H1 (cell line): Measurements from ENCODE around the gene SSPN. TPM values are rescaled to one million over a fixed set of nuclear protein-coding genes. Genes with fewer than 3 reads are reported as not detected.

Experiments used
- ATF2 ChIP-seq: IDR thresholded peaks from 2 replicates; pipeline ENCODE4 v1.6.1; 2012; ENCODE audit warnings: low read length, inconsistent platforms
- BACH1 ChIP-seq: IDR thresholded peaks from 2 replicates; pipeline ENCODE4 v1.6.1; 2012; ENCODE audit warnings: low read length, improper control_type of control experiment
- CEBPB ChIP-seq: IDR thresholded peaks from 2 replicates; pipeline ENCODE4 v1.6.1; 2012; ENCODE audit warnings: low read depth, low read length
- CHD7 ChIP-seq: fragments of 300-600 bp; sonication (generic); IDR thresholded peaks from 2 replicates; pipeline ENCODE4 v1.7.1; 2012; ENCODE audit warnings: low read length, moderate library complexity, mild to moderate bottlenecking, inconsistent platforms; ENCODE audit not compliant: insufficient replicate concordance
- EP300 ChIP-seq, 2 experiments: IDR thresholded peaks; 1 replicate in 1 of 2; 2 replicates in 1 of 2; pipeline ENCODE4 v1.6.1; 2011 to 2012; ENCODE audit warnings: low read depth in 2 of 2, low read length in 2 of 2, mild to moderate bottlenecking in 2 of 2, borderline replicate concordance in 1 of 2, inconsistent platforms in 1 of 2, moderate library complexity in 1 of 2
- GABPA ChIP-seq: IDR thresholded peaks from 2 replicates; pipeline ENCODE4 v1.6.1; 2011; ENCODE audit warnings: mild to moderate bottlenecking, low read length, moderate library complexity, borderline replicate concordance; ENCODE audit not compliant: insufficient read depth
- KDM1A ChIP-seq: fragments of 200-600, 300-600 bp; sonication (generic); IDR thresholded peaks from 2 replicates; pipeline ENCODE4 v1.7.1; 2016; ENCODE audit warnings: mild to moderate bottlenecking, low read length, borderline replicate concordance
- SP1 ChIP-seq: IDR thresholded peaks from 2 replicates; pipeline ENCODE4 v1.6.1; 2011; ENCODE audit warnings: low read depth, low read length
- TEAD4 ChIP-seq: IDR thresholded peaks from 2 replicates; pipeline ENCODE4 v1.6.1; 2012; ENCODE audit warnings: low read depth, low read length, inconsistent platforms, mixed read lengths
- polyA plus RNA-seq, 7 experiments: library from polyadenylated mRNA; depleted of rRNA in 3 of 7; stranded (reverse) in 5 of 7; unstranded in 2 of 7; fragments of >200 nt in 5 of 7; fragments of 200-250 nt in 2 of 7; gene quantifications; 1 replicate in 5 of 7; 2 replicates in 1 of 7; 4 replicates in 1 of 7; pipeline versions ENCODE4 v1.2.1 to v1.2.3, GENCODE V29; 2011 to 2013; ENCODE audit warnings: missing spikeins in 2 of 7, mixed read lengths in 2 of 7
- total RNA-seq: library from RNA; stranded (reverse); fragmentation: NEBNext Ultra II Directional; extraction: Animal tissue kit (Norgen Biotek cat#: 25700); gene quantifications from 2 replicates; pipeline ENCODE4 v1.2.1, GENCODE V29; 2021

The SSPN gene
- total and polyA plus RNA-seq, 2 of the 8 experiments (the other 6 are each of a cell fraction or from before 2014, with no cell fraction given) = 0.86 to 1.8 TPM

GRCh38 chr12:26203167-26203780 is 7.9 kb downstream of the SSPN start (continued):
- TF ChIP-seq CHD7 = no peak
- TF ChIP-seq BACH1 = no peak
- no peak for TF ChIP-seq CEBPB
- no peak for TF ChIP-seq SP1
- no peak for TF ChIP-seq ATF2
- TF ChIP-seq TEAD4 = no peak
- TF ChIP-seq GABPA = no peak
- TF ChIP-seq EP300 (IDR thresholded peaks at IDR 0.05; ENCODE audit: borderline replicate concordance in 1 of 2, low read depth in 2 of 2, low read length in 2 of 2) = no peak
- no peak for TF ChIP-seq KDM1A
